Ecto neural progenitor cell (in vitro differentiated cells): ENCODE measurements around the gene DAPP1.
"Not testable (repeated sequence)": the region's sequence is repeated elsewhere in the genome, so short reads cannot be mapped to it uniquely, and the experiment has no call there.

ENCODE experiments used
- DNase-seq: peaks from one replicate; pipeline ENCODE4 v3.0.0-alpha.2; 2018; ENCODE audit warnings: low spot score

The DAPP1 gene

GRCh38 chr4:99824070-99824599 lies 7.5 kb downstream of the DAPP1 start:
- DNase-seq, result no peak

GRCh38 chr4:99825272-99825671 lies 8.6 kb downstream of the DAPP1 start:
- no peak for DNase-seq

GRCh38 chr4:99826016-99826415 lies 9.4 kb downstream of the DAPP1 start:
- DNase-seq, result no peak

GRCh38 chr4:99827454-99827853 lies 10.8 kb downstream of the DAPP1 start:
- no peak for DNase-seq

- DNase-seq, result no peak
Measured at GRCh38 chr4:99827857-99828256, 11.2 kb downstream of the DAPP1 start.

- DNase-seq, result no peak
Measured at GRCh38 chr4:99828477-99828876, 11.8 kb downstream of the DAPP1 start.

GRCh38 chr4:99830051-99830450 lies 13.4 kb downstream of the DAPP1 start:
- not testable (repeated sequence) for DNase-seq

GRCh38 chr4:99832321-99832720 lies 15.7 kb downstream of the DAPP1 start:
- no peak for DNase-seq

GRCh38 chr4:99832758-99833157 lies 16.1 kb downstream of the DAPP1 start:
- DNase-seq, result no peak

- no peak for DNase-seq
Measured at GRCh38 chr4:99833756-99834155, 17.1 kb downstream of the DAPP1 start.

- no peak for DNase-seq
Measured at GRCh38 chr4:99834569-99834968, 17.9 kb downstream of the DAPP1 start.

- no peak for DNase-seq
Measured at GRCh38 chr4:99835942-99836341, 19.3 kb downstream of the DAPP1 start.

- DNase-seq, result no peak
Measured at GRCh38 chr4:99838927-99839326, 22.3 kb downstream of the DAPP1 start.

GRCh38 chr4:99841129-99841528 lies 24.5 kb downstream of the DAPP1 start:
- no peak for DNase-seq

- DNase-seq, result no peak
Measured at GRCh38 chr4:99843413-99843812, 26.8 kb downstream of the DAPP1 start.

GRCh38 chr4:99844048-99844447 lies 27.4 kb downstream of the DAPP1 start:
- no peak for DNase-seq

- no peak for DNase-seq
Measured at GRCh38 chr4:99845179-99845578, 28.6 kb downstream of the DAPP1 start.

GRCh38 chr4:99845708-99846469 lies 29.3 kb downstream of the DAPP1 start:
- DNase-seq, result no peak

- no peak for DNase-seq
Measured at GRCh38 chr4:99846891-99847290, 30.3 kb downstream of the DAPP1 start.

- no peak for DNase-seq
Measured at GRCh38 chr4:99847362-99847976, 30.8 kb downstream of the DAPP1 start.

GRCh38 chr4:99848591-99849001 lies 32.0 kb downstream of the DAPP1 start:
- no peak for DNase-seq

- DNase-seq, result no peak
Measured at GRCh38 chr4:99852199-99852749, 35.6 kb downstream of the DAPP1 start.

GRCh38 chr4:99853190-99853589 lies 36.6 kb downstream of the DAPP1 start:
- DNase-seq, result no peak
